ENCODE measurements around the gene GAS2L1.

GAS2L1 gene

DNA sequence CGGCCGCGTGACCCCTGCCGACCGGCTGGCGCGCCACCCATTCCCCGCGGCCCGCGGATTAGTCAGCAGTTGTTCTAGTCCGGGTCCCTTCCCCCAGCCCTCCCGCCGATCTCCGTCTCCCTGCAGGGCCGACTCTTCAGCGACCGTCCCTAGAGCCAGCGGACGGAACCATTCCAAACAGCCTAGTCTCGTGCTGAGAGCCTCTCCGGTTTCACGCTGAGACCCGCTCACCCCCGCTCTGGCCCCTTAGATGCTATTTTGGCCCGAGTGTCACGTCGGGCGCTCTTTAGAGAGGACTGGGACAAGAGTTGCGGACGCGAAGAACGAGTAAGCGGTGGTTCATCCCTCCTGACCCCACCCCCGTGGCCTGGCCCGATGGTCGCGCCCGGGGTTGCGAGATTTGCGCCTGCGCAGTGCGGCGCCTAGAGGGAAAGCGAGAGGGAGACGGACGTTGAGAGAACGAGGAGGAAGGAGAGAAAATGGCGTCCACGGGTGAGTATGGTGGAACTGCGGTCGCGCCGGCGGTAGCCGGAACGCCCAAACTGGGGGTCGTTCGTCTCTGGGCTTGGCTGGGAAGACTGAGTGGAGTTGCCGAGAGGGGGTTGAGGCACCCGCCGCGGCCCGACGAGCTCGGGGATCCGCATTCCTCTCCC, 38.5 kb upstream of the GAS2L1 start, which contains the start of the genes EWSR1 and RHBDD3 (continued):
- TF ChIP-seq ZBTB20 (tag by site-specific recombination; IDR thresholded peaks at IDR 0.05) = 0 out of 2 replicates have a peak, but pooled peaks have one; percentile 7
- TF ChIP-seq, protein P1, sequence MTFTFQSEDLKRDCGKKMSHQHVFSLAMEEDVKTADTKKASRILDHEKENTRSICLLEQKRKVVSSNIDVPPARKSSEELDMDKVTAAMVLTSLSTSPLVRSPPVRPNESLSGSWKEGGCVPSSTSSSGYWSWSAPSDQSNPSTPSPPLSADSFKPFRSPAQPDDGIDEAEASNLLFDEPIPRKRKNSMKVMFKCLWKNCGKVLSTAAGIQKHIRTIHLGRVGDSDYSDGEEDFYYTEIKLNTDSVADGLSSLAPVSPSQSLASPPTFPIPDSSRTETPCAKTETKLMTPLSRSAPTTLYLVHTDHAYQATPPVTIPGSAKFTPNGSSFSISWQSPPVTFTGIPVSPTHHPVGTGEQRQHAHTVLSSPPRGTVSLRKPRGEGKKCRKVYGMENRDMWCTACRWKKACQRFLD (tag by site-specific recombination; IDR thresholded peaks at IDR 0.05) = no peak; the same call in 1 of the 2 replicates
- TF ChIP-seq GLIS1 (tag by site-specific recombination; IDR thresholded peaks at IDR 0.05) = peak; percentile 75
- TF ChIP-seq, protein P2, sequence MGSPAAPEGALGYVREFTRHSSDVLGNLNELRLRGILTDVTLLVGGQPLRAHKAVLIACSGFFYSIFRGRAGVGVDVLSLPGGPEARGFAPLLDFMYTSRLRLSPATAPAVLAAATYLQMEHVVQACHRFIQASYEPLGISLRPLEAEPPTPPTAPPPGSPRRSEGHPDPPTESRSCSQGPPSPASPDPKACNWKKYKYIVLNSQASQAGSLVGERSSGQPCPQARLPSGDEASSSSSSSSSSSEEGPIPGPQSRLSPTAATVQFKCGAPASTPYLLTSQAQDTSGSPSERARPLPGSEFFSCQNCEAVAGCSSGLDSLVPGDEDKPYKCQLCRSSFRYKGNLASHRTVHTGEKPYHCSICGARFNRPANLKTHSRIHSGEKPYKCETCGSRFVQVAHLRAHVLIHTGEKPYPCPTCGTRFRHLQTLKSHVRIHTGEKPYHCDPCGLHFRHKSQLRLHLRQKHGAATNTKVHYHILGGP (tag by site-specific recombination; IDR thresholded peaks at IDR 0.05) = no peak
- 0 out of 2 replicates have a peak, but pooled peaks have one; percentile 37 for TF ChIP-seq ZBTB21 (tag by site-specific recombination; IDR thresholded peaks at IDR 0.05)
- TF ChIP-seq ZNF133 (tag by site-specific recombination; IDR thresholded peaks at IDR 0.05) = no peak
- no peak for TF ChIP-seq OSR2 (tag by site-specific recombination; IDR thresholded peaks at IDR 0.05)
- TF ChIP-seq, protein P3, sequence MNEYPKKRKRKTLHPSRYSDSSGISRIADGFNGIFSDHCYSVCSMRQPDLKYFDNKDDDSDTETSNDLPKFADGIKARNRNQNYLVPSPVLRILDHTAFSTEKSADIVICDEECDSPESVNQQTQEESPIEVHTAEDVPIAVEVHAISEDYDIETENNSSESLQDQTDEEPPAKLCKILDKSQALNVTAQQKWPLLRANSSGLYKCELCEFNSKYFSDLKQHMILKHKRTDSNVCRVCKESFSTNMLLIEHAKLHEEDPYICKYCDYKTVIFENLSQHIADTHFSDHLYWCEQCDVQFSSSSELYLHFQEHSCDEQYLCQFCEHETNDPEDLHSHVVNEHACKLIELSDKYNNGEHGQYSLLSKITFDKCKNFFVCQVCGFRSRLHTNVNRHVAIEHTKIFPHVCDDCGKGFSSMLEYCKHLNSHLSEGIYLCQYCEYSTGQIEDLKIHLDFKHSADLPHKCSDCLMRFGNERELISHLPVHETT (tag by site-specific recombination; IDR thresholded peaks at IDR 0.05) = peak; percentile 92; the same call in 1 of the 2 replicates
- TF ChIP-seq REPIN1 (tag by site-specific recombination; IDR thresholded peaks at IDR 0.05; ENCODE audit: low read depth) = peak; percentile 80; the same call in 1 of the 2 replicates
- no peak for TF ChIP-seq ZNF560 (tag by site-specific recombination; IDR thresholded peaks at IDR 0.05; ENCODE audit: borderline replicate concordance)
- TF ChIP-seq, protein P4, sequence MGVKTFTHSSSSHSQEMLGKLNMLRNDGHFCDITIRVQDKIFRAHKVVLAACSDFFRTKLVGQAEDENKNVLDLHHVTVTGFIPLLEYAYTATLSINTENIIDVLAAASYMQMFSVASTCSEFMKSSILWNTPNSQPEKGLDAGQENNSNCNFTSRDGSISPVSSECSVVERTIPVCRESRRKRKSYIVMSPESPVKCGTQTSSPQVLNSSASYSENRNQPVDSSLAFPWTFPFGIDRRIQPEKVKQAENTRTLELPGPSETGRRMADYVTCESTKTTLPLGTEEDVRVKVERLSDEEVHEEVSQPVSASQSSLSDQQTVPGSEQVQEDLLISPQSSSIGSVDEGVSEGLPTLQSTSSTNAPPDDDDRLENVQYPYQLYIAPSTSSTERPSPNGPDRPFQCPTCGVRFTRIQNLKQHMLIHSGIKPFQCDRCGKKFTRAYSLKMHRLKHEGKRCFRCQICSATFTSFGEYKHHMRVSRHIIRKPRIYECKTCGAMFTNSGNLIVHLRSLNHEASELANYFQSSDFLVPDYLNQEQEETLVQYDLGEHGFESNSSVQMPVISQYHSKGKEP (tag by site-specific recombination; IDR thresholded peaks at IDR 0.05) = no peak
- TF ChIP-seq ZNF596 (tag by site-specific recombination; IDR thresholded peaks at IDR 0.05) = no peak
- TF ChIP-seq BCL11B (tag by site-specific recombination; IDR thresholded peaks at IDR 0.05; ENCODE audit: low read depth) = peak; percentile 85; the same call in 1 of the 2 replicates
- TF ChIP-seq ZIC2 (tag by site-specific recombination; IDR thresholded peaks at IDR 0.05) = peak; percentile 97
- TF ChIP-seq ZNF184 (tag by site-specific recombination; IDR thresholded peaks at IDR 0.05) = peak; percentile 26; the same call in 1 of the 2 replicates
- TF ChIP-seq ZNF112 (tag by site-specific recombination; IDR thresholded peaks at IDR 0.05) = no peak
- TF ChIP-seq ZNF214 (tag by site-specific recombination; IDR thresholded peaks at IDR 0.05; ENCODE audit: borderline replicate concordance) = no peak
- TF ChIP-seq ZNF426 (tag by site-specific recombination; IDR thresholded peaks at IDR 0.05) = no peak
- no peak; the same call in none of the 2 replicates for TF ChIP-seq ZNF660 (tag by site-specific recombination; IDR thresholded peaks at IDR 0.05)
- no peak for TF ChIP-seq ZNF549 (tag by site-specific recombination; IDR thresholded peaks at IDR 0.05)
- peak; percentile 86 for TF ChIP-seq ZNF335 (tag by site-specific recombination; conservative IDR thresholded peaks at IDR 0.05)
- TF ChIP-seq, protein P5, sequence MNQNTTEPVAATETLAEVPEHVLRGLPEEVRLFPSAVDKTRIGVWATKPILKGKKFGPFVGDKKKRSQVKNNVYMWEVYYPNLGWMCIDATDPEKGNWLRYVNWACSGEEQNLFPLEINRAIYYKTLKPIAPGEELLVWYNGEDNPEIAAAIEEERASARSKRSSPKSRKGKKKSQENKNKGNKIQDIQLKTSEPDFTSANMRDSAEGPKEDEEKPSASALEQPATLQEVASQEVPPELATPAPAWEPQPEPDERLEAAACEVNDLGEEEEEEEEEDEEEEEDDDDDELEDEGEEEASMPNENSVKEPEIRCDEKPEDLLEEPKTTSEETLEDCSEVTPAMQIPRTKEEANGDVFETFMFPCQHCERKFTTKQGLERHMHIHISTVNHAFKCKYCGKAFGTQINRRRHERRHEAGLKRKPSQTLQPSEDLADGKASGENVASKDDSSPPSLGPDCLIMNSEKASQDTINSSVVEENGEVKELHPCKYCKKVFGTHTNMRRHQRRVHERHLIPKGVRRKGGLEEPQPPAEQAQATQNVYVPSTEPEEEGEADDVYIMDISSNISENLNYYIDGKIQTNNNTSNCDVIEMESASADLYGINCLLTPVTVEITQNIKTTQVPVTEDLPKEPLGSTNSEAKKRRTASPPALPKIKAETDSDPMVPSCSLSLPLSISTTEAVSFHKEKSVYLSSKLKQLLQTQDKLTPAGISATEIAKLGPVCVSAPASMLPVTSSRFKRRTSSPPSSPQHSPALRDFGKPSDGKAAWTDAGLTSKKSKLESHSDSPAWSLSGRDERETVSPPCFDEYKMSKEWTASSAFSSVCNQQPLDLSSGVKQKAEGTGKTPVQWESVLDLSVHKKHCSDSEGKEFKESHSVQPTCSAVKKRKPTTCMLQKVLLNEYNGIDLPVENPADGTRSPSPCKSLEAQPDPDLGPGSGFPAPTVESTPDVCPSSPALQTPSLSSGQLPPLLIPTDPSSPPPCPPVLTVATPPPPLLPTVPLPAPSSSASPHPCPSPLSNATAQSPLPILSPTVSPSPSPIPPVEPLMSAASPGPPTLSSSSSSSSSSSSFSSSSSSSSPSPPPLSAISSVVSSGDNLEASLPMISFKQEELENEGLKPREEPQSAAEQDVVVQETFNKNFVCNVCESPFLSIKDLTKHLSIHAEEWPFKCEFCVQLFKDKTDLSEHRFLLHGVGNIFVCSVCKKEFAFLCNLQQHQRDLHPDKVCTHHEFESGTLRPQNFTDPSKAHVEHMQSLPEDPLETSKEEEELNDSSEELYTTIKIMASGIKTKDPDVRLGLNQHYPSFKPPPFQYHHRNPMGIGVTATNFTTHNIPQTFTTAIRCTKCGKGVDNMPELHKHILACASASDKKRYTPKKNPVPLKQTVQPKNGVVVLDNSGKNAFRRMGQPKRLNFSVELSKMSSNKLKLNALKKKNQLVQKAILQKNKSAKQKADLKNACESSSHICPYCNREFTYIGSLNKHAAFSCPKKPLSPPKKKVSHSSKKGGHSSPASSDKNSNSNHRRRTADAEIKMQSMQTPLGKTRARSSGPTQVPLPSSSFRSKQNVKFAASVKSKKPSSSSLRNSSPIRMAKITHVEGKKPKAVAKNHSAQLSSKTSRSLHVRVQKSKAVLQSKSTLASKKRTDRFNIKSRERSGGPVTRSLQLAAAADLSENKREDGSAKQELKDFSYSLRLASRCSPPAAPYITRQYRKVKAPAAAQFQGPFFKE (tag by site-specific recombination; IDR thresholded peaks at IDR 0.05; ENCODE audit: borderline replicate concordance) = no peak
- TF ChIP-seq ZNF555 (tag by site-specific recombination; conservative IDR thresholded peaks at IDR 0.05) = no peak
- TF ChIP-seq HOXC10 (CRISPR knock-in tag; IDR thresholded peaks at IDR 0.05) = no peak
- TF ChIP-seq, protein P6, sequence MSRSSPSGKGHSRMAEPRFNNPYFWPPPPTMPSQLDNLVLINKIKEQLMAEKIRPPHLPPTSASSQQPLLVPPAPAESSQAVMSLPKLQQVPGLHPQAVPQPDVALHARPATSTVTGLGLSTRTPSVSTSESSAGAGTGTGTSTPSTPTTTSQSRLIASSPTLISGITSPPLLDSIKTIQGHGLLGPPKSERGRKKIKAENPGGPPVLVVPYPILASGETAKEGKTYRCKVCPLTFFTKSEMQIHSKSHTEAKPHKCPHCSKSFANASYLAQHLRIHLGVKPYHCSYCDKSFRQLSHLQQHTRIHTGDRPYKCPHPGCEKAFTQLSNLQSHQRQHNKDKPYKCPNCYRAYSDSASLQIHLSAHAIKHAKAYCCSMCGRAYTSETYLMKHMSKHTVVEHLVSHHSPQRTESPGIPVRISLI (tag by site-specific recombination; IDR thresholded peaks at IDR 0.05) = no peak
- peak; percentile 92 for TF ChIP-seq ZNF600 (tag by site-specific recombination; IDR thresholded peaks at IDR 0.05)
- TF ChIP-seq ZNF791 (tag by site-specific recombination; IDR thresholded peaks at IDR 0.05) = no peak
- peak; percentile 95 for TF ChIP-seq YY1 (tag by site-specific recombination; IDR thresholded peaks at IDR 0.05)

Measured in HEK293 (cell line).